Tibial nerve (tissue), 4 donors: ENCODE data around the gene GLTP. TPM values are rescaled to one million over a fixed set of nuclear protein-coding genes. Genes with fewer than 3 reads are reported as not detected.

Experiments
- DNase-seq, 2 donors: peaks; one replicate each; pipeline ENCODE4 v3.0.0-alpha.2; 2019; ENCODE audit warnings: low spot score in 2 of 2
- H3K27ac ChIP-seq, 4 donors: fragments of 200-600 bp; sonication (generic) in 3 of 4; one replicate each; pipeline ENCODE4 v1.5.1; 2017 to 2019; ENCODE audit warnings: mild to moderate bottlenecking in 1 of 4
- H3K27me3 ChIP-seq, 2 donors: fragments of 200-600 bp; sonication (generic) in 1 of 2; one replicate each; pipeline versions ENCODE4 v1.5.1 to v1.6.0; 2017 to 2019
- H3K36me3 ChIP-seq, 3 donors: fragments of 200-600 bp; sonication (generic); one replicate each; pipeline ENCODE4 v1.5.1; 2018 to 2019
- H3K4me1 ChIP-seq, 4 donors: fragments of 200-600 bp; sonication (generic) in 3 of 4; one replicate each; pipeline ENCODE4 v1.5.1; 2017 to 2019
- H3K4me3 ChIP-seq, 4 donors: fragments of 200-600 bp; sonication (generic) in 3 of 4; one replicate each; pipeline ENCODE4 v1.5.1; 2017 to 2019; ENCODE audit warnings: mild to moderate bottlenecking in 1 of 4, moderate library complexity in 1 of 4
- H3K9me3 ChIP-seq, 4 donors: fragments of 200-600 bp; sonication (generic) in 3 of 4; one replicate each; pipeline ENCODE4 v1.5.1; 2017 to 2019
- CTCF ChIP-seq, 5 experiments: fragments of 200-600 bp in 3 of 5; fragments of 450-650 bp in 2 of 5; sonication (generic) in 3 of 5; IDR thresholded peaks; one replicate each; pipeline ENCODE4 v1.5.1; 2016 to 2019; ENCODE audit warnings: antibody characterized with exemption in 5 of 5, mild to moderate bottlenecking in 3 of 5, moderate library complexity in 2 of 5
- EP300 ChIP-seq, 2 donors: sonication (generic); formaldehyde crosslinking; IDR thresholded peaks; one replicate each; pipeline ENCODE4 v1.6.1; 2017; ENCODE audit warnings: antibody characterized with exemption in 2 of 2, mild to moderate bottlenecking in 1 of 2
- POLR2A ChIP-seq, 2 donors: fragments of 450-650 bp; IDR thresholded peaks; one replicate each; pipeline ENCODE4 v1.6.1; 2017; ENCODE audit warnings: antibody characterized with exemption in 2 of 2, mild to moderate bottlenecking in 2 of 2, moderate library complexity in 2 of 2
- WGBS, 2 donors: methylation state at CpG; one replicate each; pipeline ENCODE4 v1.1.5; 2018; 5-methylcytosine and 5-hydroxymethylcytosine counted together
- total RNA-seq, 4 donors: library from RNA; depleted of rRNA; stranded (reverse); fragments of >200 nt; gene quantifications; one replicate each; pipeline ENCODE4 v1.1.0, GENCODE V29; 2016

The GLTP gene
- total RNA-seq, 4 donors from 2014 or later = 42.0 to 71.7 (median 49.7) TPM

- 72 to 75% methylated on average over 11 of the region's 11 CpGs for WGBS, 2 donors
- no peak overlapping the region for H3K4me3 ChIP-seq
- H3K27ac ChIP-seq = no peak overlapping the region
- H3K36me3 ChIP-seq = peaks cover 0 to 95% (median 4%) of the 10 kb centered on the region in 3 donors
- H3K4me1 ChIP-seq = peaks cover 0 to 3% (median 0%) of the 10 kb centered on the region in 4 donors
- no peaks in the 10 kb centered on the region for H3K27me3 ChIP-seq
- DNase-seq = no peak
- TF ChIP-seq EP300 (IDR thresholded peaks at IDR 0.05) (no peak), POLR2A (IDR thresholded peaks at IDR 0.05) (no peak), CTCF (IDR thresholded peaks at IDR 0.05) (no peak)
- H3K9me3 ChIP-seq = no peaks in the 10 kb centered on the region
Observed at GRCh38 chr12:109920261-109920780, 40.0 kb upstream of the GLTP start.

- H3K36me3 ChIP-seq = peaks cover 5 to 97% (median 5%) of the 10 kb centered on the region in 3 donors
- H3K27me3 ChIP-seq = no peaks in the 10 kb centered on the region
- no peaks in the 10 kb centered on the region for H3K9me3 ChIP-seq
- no peak for DNase-seq
- 66 to 78% methylated on average over 10 of the region's 10 CpGs for WGBS, 2 donors
- TF ChIP-seq CTCF (IDR thresholded peaks at IDR 0.05) (no peak), POLR2A (IDR thresholded peaks at IDR 0.05) (no peak), EP300 (IDR thresholded peaks at IDR 0.05) (no peak)
- H3K4me1 ChIP-seq = peaks cover 0 to 3% (median 0%) of the 10 kb centered on the region in 4 donors
- no peak overlapping the region for H3K27ac ChIP-seq
- H3K4me3 ChIP-seq = no peak overlapping the region
Observed at GRCh38 chr12:109919456-109919855, 39.1 kb upstream of the GLTP start.

GRCh38 chr12:109916045-109916444 is 35.7 kb upstream of the GLTP start:
- H3K27ac ChIP-seq = no peak overlapping the region
- no peaks in the 10 kb centered on the region for H3K9me3 ChIP-seq
- H3K27me3 ChIP-seq = no peaks in the 10 kb centered on the region
- no peak overlapping the region for H3K4me3 ChIP-seq
- no peak for DNase-seq
- TF ChIP-seq EP300 (IDR thresholded peaks at IDR 0.05) (no peak), POLR2A (IDR thresholded peaks at IDR 0.05) (no peak), CTCF (IDR thresholded peaks at IDR 0.05) (no peak)
- H3K4me1 ChIP-seq = peaks cover 0 to 6% (median 0%) of the 10 kb centered on the region in 4 donors
- 87 to 90% methylated on average over 4 of the region's 4 CpGs for WGBS, 2 donors
- peaks cover 5 to 100% (median 7%) of the 10 kb centered on the region in 3 donors for H3K36me3 ChIP-seq

GRCh38 chr12:109915171-109916040 is 35.1 kb upstream of the GLTP start:
- H3K36me3 ChIP-seq = peaks cover 5 to 99% (median 7%) of the 10 kb centered on the region in 3 donors
- H3K9me3 ChIP-seq = no peaks in the 10 kb centered on the region
- TF ChIP-seq EP300 (IDR thresholded peaks at IDR 0.05) (no peak), POLR2A (IDR thresholded peaks at IDR 0.05) (no peak), CTCF (IDR thresholded peaks at IDR 0.05) (no peak)
- no peak for DNase-seq
- H3K27me3 ChIP-seq = no peaks in the 10 kb centered on the region
- H3K4me3 ChIP-seq = no peak overlapping the region
- 83 to 86% methylated on average over 26 of the region's 26 CpGs for WGBS, 2 donors
- peaks cover 0 to 6% (median 0%) of the 10 kb centered on the region in 4 donors for H3K4me1 ChIP-seq
- H3K27ac ChIP-seq = no peak overlapping the region

- Histone ChIP-seq H3K4me1 (peaks cover 0 to 6% (median 0%) of the 10 kb centered on the region in 4 donors), H3K4me3 (no peak overlapping the region), H3K27me3 (no peaks in the 10 kb centered on the region), H3K36me3 (peaks cover 5 to 99% (median 11%) of the 10 kb centered on the region in 3 donors), H3K9me3 (no peaks in the 10 kb centered on the region), H3K27ac (no peak overlapping the region)
- WGBS, 2 donors = 91 to 94% methylated on average over 16 of the region's 16 CpGs
- no peak for TF ChIP-seq POLR2A (IDR thresholded peaks at IDR 0.05)
- TF ChIP-seq EP300 (IDR thresholded peaks at IDR 0.05) = no peak
- TF ChIP-seq CTCF (IDR thresholded peaks at IDR 0.05) = no peak
- DNase-seq = no peak
Observed at GRCh38 chr12:109914461-109914860, 34.1 kb upstream of the GLTP start.
